ENCODE measurements around the gene RASGEF1C.

The RASGEF1C gene

GRCh38 chr5:180209137-180209581, at the start of gene RASGEF1C:
Gene RASGEF1C, minus strand, starts transcription at chr5:180209211. Its CDS starts 71,159 bp downstream, at chr5:180138052.
- no peak for DNase-seq

- DNase-seq = no peak
Measured at GRCh38 chr5:180253036-180253824, 44.2 kb upstream of the RASGEF1C start.

GRCh38 chr5:180251887-180252286, 42.9 kb upstream of the RASGEF1C start:
- DNase-seq = no peak

- DNase-seq = no peak
Measured at GRCh38 chr5:180251141-180251540, 42.1 kb upstream of the RASGEF1C start.

GRCh38 chr5:180250329-180250728, 41.3 kb upstream of the RASGEF1C start:
- no peak for DNase-seq

GRCh38 chr5:180241600-180241999, 32.6 kb upstream of the RASGEF1C start:
- DNase-seq = no peak

GRCh38 chr5:180238631-180239030, 29.6 kb upstream of the RASGEF1C start:
- DNase-seq = no peak

- no peak for DNase-seq
Measured at GRCh38 chr5:180235846-180236245, 26.8 kb upstream of the RASGEF1C start.

GRCh38 chr5:180235077-180235476, 26.1 kb upstream of the RASGEF1C start:
- DNase-seq = no peak

- no peak for DNase-seq
Measured at GRCh38 chr5:180234271-180234670, 25.3 kb upstream of the RASGEF1C start.

GRCh38 chr5:180233729-180234128, 24.7 kb upstream of the RASGEF1C start:
- DNase-seq = no peak

- no peak for DNase-seq
Measured at GRCh38 chr5:180230017-180230416, 21.0 kb upstream of the RASGEF1C start.

GRCh38 chr5:180222056-180222455, 13.0 kb upstream of the RASGEF1C start:
- no peak for DNase-seq

GRCh38 chr5:180217797-180218196, 8.8 kb upstream of the RASGEF1C start:
- no peak for DNase-seq

GRCh38 chr5:180216646-180217171, 7.7 kb upstream of the RASGEF1C start:
- DNase-seq = no peak

- DNase-seq = no peak
Measured at GRCh38 chr5:180215783-180216630, 7.0 kb upstream of the RASGEF1C start.

GRCh38 chr5:180214870-180215770, 6.1 kb upstream of the RASGEF1C start:
- DNase-seq = no peak

GRCh38 chr5:180213657-180214207, 4.7 kb upstream of the RASGEF1C start:
- no peak for DNase-seq

- DNase-seq = no peak
Measured at GRCh38 chr5:180213256-180213600, 4.2 kb upstream of the RASGEF1C start.

GRCh38 chr5:180212363-180213255, 3.6 kb upstream of the RASGEF1C start:
- DNase-seq = no peak

GRCh38 chr5:180211761-180212035, 2.7 kb upstream of the RASGEF1C start:
- no peak for DNase-seq
